ENCODE measurements around the gene PPP2R3B. TPM values are rescaled to one million over a fixed set of nuclear protein-coding genes. Genes with fewer than 3 reads are reported as not detected.

PPP2R3B gene
- total and polyA plus RNA-seq, 7 donors: 2.1 to 16.1 (median 5.4) TPM

- Histone ChIP-seq H3K27ac (no peak overlapping the region), H3K36me3 (no peaks in the 10 kb centered on the region), H3K4me1 (peaks cover 0 to 21% (median 19%) of the 10 kb centered on the region in 4 donors), H3K27me3 (peaks cover 10 to 50% (median 41%) of the 10 kb centered on the region in 3 donors), H3K4me3 (no peak overlapping the region), H3K9me3 (no peaks in the 10 kb centered on the region)
- TF ChIP-seq POLR2AphosphoS5 (IDR thresholded peaks at IDR 0.05): no peak
- TF ChIP-seq EP300 (IDR thresholded peaks at IDR 0.05): no peak
- TF ChIP-seq CTCF (IDR thresholded peaks at IDR 0.05): no peak
- DNase-seq: no peak
- WGBS, 2 donors: 87 to 93% methylated on average over 43 of the region's 43 CpGs
- intact Hi-C loops (cut with DNase I): no loop called here
Measured at GRCh38 chrX:370244-370962, 16.3 kb downstream of the PPP2R3B start.

- Histone ChIP-seq H3K9me3 (no peaks in the 10 kb centered on the region), H3K27ac (no peak overlapping the region), H3K27me3 (peaks cover 10 to 43% (median 33%) of the 10 kb centered on the region in 3 donors), H3K36me3 (no peaks in the 10 kb centered on the region), H3K4me1 (peaks cover 0 to 20% (median 18%) of the 10 kb centered on the region in 4 donors), H3K4me3 (no peak overlapping the region)
- intact Hi-C loops (cut with DNase I): no loop called here
- TF ChIP-seq EP300 (IDR thresholded peaks at IDR 0.05) (no peak), CTCF (IDR thresholded peaks at IDR 0.05) (no peak), POLR2AphosphoS5 (IDR thresholded peaks at IDR 0.05) (no peak), POLR2A (IDR thresholded peaks at IDR 0.05) (no peak)
- DNase-seq: no peak
- 94 to 96% methylated on average over 34 of the region's 34 CpGs for WGBS, 2 donors
Measured at GRCh38 chrX:369563-370101, 17.1 kb downstream of the PPP2R3B start.

- Histone ChIP-seq H3K9me3 (no peaks in the 10 kb centered on the region), H3K4me3 (no peak overlapping the region), H3K27me3 (peaks cover 10 to 36% (median 27%) of the 10 kb centered on the region in 3 donors), H3K27ac (no peak overlapping the region), H3K4me1 (peaks cover 0 to 14% (median 11%) of the 10 kb centered on the region in 4 donors), H3K36me3 (no peaks in the 10 kb centered on the region)
- 74 to 77% methylated on average over 25 of the region's 25 CpGs for WGBS, 2 donors
- intact Hi-C loops (cut with DNase I): no loop called here
- DNase-seq: no peak
- no peak for TF ChIP-seq POLR2AphosphoS5 (IDR thresholded peaks at IDR 0.05)
- no peak for TF ChIP-seq EP300 (IDR thresholded peaks at IDR 0.05)
- no peak for TF ChIP-seq CTCF (IDR thresholded peaks at IDR 0.05)
- TF ChIP-seq POLR2A (IDR thresholded peaks at IDR 0.05): no peak
Measured at GRCh38 chrX:368811-369562, 17.7 kb downstream of the PPP2R3B start.

- TF ChIP-seq POLR2AphosphoS5 (IDR thresholded peaks at IDR 0.05) (no peak), CTCF (IDR thresholded peaks at IDR 0.05) (no peak), POLR2A (IDR thresholded peaks at IDR 0.05) (no peak), EP300 (IDR thresholded peaks at IDR 0.05) (no peak)
- Histone ChIP-seq H3K9me3 (no peaks in the 10 kb centered on the region), H3K27me3 (peaks cover 5 to 27% (median 18%) of the 10 kb centered on the region in 3 donors), H3K36me3 (no peaks in the 10 kb centered on the region), H3K4me3 (no peak overlapping the region), H3K4me1 (peaks cover 0 to 5% (median 2%) of the 10 kb centered on the region in 4 donors), H3K27ac (no peak overlapping the region)
- no peak for DNase-seq
- intact Hi-C loops (cut with DNase I): no loop called here
- 91 to 94% methylated on average over 17 of the region's 17 CpGs for WGBS, 2 donors
Measured at GRCh38 chrX:367866-368265, 18.8 kb downstream of the PPP2R3B start.
